ENCODE data around the gene MEIG1.

Gene MEIG1

GRCh38 chr10:14945108-14945507 is 14.1 kb upstream of the MEIG1 start:
- peak; percentile 12 for DNase-seq (ENCODE audit: low read depth)
- H3K4me3 ChIP-seq (ENCODE audit: low read length) = no peak overlapping the region
- no peak for TF ChIP-seq CTCF (conservative IDR thresholded peaks at IDR 0.05; ENCODE audit: low read length)

- H3K4me3 ChIP-seq (ENCODE audit: low read length) = no peak overlapping the region
- no peak for DNase-seq (ENCODE audit: low read depth)
- TF ChIP-seq CTCF (conservative IDR thresholded peaks at IDR 0.05; ENCODE audit: low read length) = no peak
Observed at GRCh38 chr10:14947268-14947667, 11.9 kb upstream of the MEIG1 start.

GRCh38 chr10:14949291-14949690 is 9.9 kb upstream of the MEIG1 start:
- TF ChIP-seq CTCF (conservative IDR thresholded peaks at IDR 0.05; ENCODE audit: low read length) = no peak
- no peak overlapping the region for H3K4me3 ChIP-seq (ENCODE audit: low read length)

GRCh38 chr10:14952851-14953423 is 6.3 kb upstream of the MEIG1 start:
- H3K4me3 ChIP-seq (ENCODE audit: low read length) = peak overlapping the region; percentile 93
- no peak for DNase-seq (ENCODE audit: low read depth)
- TF ChIP-seq CTCF (conservative IDR thresholded peaks at IDR 0.05; ENCODE audit: low read length) = peak; percentile 36

More at GRCh38 chr10:14949291-14949690, 9.9 kb upstream of the MEIG1 start:
- no peak for DNase-seq (ENCODE audit: low read depth)

GRCh38 chr10:14953424-14954000 is 5.7 kb upstream of the MEIG1 start:
- H3K4me3 ChIP-seq (ENCODE audit: low read length) = peak overlapping the region; percentile 93
- TF ChIP-seq CTCF (conservative IDR thresholded peaks at IDR 0.05; ENCODE audit: low read length) = peak; percentile 18; the same call in 1 of the 2 replicates
- DNase-seq (ENCODE audit: low read depth) = peak; percentile 68

GRCh38 chr10:14954001-14954770 is 5.0 kb upstream of the MEIG1 start, which contains the start of gene DCLRE1C:
DCLRE1C (minus strand) TSS chr10:14954096; CDS start chr10:14954010, 86 bp downstream.
- no peak for TF ChIP-seq CTCF (conservative IDR thresholded peaks at IDR 0.05; ENCODE audit: low read length)
- H3K4me3 ChIP-seq (ENCODE audit: low read length) = peak within 1 kb of the TSS; percentile 93
- peak; percentile 81 for DNase-seq (ENCODE audit: low read depth)

All from AG10803 (cell line).